GM18861 (cell line): ENCODE results near the gene DMRTA2.

Experiments used
- ATAC-seq: cut with Tn5 transposase; IDR thresholded peaks from one replicate; pipeline ENCODE4 v1.9.1; 2021; ENCODE audit not compliant: unreplicated experiment

The DMRTA2 gene

DNA sequence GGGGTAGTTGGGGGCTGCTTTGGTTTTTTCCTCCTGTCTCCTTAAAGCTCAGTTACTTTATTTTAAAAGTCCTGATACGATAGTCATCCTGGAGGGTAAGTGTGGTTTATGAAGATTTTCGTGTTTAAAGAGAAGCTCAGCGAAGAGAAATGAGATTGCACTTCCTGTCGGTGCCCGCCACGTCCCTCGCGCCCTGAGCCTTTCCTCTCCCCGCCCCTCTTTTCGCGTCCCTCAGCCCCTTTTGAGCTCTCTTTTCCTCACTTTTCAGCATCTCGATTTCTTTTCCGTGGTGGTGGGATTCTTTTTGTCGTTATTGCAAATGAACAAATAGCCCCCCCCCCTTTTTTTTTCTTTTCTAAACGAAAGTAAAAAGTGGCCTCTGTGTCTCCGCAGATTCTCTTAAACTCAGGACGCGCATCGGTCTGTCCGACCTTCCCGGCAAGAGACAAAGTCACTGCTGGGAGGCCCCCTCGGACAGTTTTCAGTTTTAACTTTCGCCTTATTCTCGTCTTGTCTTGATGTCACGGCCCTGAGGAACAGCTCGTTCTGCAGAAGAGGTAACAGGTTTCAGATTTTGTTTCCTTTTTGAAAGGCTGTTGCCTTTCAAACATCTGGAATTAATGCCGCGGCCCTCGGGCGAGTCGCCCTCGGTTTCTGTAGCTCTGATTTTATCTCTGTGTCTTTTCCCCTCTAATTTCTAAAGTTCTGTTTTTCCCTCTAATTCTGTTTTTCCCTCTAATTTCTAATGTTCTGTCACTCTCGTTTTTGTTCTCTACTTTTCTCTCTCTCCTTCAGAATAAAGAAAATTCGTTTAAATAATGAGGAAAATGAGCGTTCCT, 1.0 kb upstream of the DMRTA2 start:
- ATAC-seq = no peak

DNA sequence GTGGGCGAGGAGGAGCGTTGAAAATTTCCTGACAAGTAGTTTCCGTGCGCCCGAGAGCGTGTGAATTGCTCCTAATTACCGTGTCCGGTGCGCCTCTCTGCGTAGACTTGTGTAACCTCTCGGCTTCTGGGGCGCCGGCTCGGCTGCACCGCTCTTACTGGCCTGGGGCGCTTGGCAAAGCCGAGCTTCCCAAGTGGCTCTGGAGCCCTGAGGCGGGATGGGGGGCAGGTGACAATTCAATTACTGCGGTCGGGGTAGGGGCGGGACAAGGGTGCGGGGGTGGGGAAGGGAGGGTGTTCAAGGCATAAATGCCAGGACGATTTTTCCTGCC, 392 bp upstream of the DMRTA2 start:
- no peak for ATAC-seq

DNA sequence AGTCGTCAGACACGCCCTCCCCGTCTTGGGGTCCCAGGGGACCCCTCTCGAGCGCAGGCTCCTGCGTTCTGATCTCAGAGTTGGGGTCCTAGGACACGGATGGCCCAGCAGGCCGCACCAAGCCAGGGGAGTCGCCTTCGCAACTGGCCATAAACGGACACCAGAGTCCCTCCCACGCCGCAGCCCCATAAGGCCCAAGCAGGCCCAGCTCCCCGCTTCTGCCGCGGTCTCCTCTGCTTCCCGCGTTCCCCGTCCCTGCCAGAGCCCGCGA, 633 bp downstream of the DMRTA2 start:
- ATAC-seq = no peak

DNA sequence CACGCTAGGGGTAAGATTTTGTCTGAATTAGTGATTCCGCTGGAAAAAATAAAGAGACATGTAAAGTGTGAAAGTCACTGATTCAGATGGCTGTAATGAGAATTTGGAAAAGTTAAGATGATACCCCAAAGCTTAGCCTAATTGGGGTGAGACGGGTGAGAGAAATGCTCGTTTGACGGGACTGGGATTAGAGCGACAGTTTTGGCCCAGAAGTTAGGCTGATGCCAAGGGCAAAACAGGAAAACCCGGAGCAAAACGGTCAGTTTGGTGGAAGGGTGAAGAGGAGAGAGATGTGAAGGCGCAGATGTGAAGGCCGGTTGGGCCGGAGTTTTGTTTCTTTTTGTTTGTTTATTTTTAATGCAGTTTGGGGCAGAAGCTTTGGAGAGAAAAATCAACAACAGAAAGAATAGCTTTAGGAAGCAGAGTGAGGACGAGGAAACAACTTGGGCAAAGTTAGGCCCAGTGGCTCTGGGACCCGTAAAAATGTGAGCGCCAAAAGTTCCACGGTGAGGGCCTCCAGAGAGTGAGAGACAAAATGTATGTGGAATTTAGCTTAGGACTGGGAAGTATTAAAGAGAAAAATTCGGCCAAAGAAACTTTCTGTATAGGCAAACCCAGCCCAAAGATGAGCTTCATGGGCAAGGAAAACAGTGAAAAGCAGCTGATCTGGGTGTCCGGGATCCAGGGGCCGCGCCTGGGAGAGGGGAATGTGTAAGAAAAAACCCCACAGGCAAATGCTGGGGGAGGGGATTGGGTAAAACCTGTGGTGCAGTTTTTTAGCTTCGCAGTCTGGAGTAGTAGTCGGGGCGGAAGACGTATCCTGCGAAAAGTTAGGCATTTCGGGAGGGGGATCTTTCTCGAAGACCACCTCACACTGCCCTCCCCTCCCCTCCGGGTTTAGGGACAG, 1.2 kb downstream of the DMRTA2 start:
- no peak for ATAC-seq

DNA sequence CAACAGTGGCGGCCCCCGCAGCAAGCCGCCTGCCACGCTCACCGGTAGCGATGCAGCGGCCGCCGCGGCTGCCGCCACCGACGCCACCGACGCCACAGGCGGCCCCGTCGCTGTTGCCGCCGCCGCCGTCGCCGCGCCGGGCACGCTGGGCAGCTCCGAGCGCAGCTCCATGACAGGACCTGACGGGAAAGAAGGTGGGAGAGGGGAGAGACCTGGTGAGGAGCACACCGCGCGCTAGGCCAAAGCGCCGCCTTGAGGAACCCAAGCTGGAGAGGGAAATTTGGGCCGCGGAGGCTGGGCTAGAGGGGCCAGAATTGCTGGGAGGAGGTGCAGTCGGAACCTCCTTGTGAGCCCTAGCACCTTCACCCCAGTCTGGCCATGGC, 1.9 kb downstream of the DMRTA2 start:
- no peak for ATAC-seq

DNA sequence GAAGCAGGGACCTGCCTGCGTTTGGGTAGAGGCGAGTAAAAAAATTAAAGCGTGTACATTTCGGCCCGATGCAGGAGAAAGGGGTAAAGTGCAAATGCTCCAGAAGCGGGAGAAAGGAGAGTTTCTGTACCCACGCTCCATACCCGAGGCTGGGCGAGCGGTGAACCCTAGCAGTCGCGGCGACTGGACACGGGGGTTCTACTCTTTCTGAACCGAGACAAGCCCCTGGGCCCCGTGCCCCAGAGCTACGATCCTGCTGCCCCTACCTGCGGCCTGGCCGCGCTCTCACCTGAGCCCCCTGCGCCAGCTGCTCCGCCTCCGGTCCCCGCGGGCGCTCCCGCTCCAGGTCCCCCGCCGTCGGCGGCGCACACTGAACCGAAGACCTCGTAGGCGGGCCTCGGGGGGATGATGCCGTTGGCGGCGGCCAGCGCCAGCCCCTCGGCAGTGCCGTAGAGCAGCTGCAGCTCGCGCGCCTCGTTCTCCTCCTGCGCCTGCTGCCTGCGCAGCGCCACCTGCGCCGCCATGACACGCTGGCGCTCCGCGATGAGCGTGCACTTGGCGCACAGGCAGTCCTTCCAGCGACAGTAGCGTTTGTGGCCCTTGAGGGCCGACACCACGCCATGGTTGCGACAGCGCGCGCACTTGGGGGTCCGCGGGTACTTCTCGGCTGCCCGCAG, 2.4 kb downstream of the DMRTA2 start:
- no peak for ATAC-seq

DNA sequence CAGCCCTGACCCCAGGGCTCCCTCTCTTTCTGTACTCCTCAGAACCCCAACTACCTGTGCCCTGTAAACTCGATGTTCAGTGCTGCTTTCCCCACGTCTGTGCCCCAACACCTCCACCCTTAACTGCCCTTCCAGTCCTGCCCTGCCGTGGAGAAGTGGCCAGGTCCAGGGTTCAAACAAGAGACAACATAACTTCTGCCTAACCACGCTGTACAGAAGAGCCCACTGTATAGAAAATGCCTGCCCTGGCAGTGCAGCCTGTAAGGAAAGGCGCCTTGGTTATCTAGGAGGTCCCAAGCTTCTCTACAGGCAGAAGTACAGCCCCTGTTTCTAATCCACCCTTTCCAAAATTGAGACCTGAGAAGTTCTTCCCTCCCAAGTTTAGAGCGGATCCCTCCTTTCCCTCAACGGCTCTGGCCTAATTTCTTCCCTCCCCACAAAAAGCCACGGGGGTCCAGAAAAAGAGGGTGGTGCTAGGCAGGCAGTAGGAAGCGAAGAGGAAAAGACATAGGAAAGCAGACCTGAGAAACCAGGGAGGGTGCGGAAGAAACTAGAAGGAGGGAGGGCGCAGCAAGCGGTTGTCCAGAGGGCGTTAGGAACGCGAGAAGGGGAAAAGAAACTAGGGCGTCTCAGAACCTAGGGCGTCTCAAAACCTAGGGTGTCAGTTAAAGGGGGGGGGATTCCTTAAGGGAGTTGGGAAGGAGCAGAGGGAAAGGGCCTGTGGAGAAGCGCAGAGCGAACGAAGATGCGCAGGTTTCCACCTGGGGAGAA, 3.2 kb downstream of the DMRTA2 start:
- ATAC-seq = no peak

DNA sequence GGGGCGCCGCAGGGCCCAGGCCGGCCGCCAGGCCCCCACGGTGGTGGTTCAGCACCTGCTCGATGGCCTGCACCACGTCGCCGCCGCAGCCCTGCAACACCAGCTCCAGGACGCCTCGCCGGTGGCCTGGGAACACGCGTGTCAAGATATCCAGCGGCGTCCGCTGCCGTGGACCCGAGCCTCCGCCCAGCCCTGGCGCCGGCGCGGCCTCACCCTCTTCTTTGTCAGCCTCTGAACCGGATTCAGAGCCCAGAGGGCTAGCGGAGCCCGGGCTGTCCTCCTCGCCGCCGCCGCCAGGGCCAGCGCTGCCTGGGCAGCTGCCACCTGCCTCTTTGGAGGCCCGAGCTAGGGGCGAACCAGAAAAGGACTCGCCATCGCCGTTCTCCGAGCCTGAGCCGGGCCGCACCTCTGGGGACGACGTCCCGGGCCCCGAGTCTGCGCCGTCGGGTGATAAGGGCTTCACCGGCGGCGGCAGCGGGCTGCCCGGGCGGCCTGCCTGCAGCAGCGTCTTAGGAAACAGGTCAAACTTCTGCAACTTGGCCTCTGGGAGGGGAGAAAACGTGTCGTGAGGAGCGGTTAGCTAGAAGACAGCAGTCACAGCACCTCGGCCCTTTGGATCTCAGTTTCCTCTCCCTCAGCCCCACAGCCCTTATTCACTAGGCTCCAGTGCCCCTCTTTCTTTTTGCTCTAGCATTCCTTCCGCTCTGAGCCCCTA, 3.9 kb downstream of the DMRTA2 start:
- no peak for ATAC-seq

DNA sequence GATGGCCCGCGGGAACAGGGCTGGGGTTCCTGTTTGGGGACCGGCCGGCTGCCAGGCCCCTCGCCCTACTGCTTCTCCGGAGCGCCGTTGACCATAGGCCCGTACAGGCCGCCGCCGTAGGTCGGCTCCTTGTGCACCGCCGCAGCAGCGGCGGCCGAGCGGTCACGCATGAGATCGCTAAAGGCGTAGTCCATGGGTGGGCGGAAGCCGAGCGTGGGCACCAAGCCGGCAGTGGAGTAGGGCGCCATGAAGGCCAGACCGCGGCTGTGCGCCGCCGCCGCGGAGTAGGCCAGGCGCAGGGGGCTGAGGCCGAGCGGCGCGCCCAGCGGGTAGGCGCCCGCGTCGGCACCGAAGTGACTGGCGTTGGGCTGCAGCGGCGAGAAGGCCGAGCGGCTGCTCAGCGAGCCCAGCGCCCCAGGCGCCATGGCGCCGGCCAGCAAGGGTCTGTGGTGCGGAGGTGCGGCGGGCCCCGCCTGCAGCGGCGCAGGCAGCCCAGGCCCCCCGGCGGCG, 4.6 kb downstream of the DMRTA2 start:
- ATAC-seq = no peak

DNA sequence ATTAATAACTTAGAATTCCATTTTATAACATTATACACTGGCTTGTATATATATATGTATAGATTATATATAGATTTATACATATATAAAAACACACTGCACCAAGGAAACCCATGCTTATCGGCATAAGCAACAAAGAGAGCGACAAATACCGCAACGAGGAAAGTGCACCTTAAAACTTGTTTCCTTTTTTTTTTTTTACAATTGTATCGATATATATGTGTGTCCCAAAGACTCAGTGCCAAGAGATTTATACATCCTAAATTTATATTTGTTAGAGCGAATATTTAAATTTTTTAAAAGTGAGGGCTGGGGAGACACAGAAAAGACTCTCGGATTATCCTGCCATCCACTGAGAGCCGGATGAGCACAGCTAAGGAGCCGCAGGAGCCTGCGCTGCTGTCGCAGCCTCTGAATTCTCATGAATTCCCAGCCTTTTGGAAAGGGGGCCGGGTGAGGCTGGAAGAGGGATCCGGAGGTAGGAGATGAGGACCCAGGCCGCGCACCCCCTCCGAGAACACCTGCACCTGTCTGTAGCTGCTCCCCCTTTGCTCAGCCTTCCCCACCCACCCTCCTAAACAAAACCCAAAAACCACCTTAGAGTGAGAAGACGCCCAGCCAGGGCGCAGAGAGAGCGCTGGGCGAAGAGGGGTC, 5.2 kb downstream of the DMRTA2 start:
- no peak for ATAC-seq

DNA sequence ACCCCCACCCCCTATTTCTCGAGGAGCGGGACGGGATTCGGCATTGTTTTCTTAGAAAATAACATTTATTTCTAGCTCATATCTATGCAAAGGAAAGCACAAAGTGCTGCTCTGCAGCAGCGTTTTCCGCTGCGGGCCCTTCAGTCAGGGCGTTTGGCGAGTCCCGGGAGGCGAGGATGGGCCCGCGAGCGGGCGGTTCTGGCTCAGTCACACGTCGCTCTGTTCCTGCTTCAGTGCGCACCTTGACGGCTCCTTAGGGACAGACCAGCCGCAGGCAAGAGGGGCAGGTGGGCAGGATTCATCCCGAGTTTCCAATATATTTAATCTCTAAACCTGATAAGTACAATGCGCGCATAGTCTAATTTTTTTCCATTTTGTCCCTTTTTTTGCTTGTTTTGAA, 5.7 kb downstream of the DMRTA2 start:
- ATAC-seq = no peak

DNA sequence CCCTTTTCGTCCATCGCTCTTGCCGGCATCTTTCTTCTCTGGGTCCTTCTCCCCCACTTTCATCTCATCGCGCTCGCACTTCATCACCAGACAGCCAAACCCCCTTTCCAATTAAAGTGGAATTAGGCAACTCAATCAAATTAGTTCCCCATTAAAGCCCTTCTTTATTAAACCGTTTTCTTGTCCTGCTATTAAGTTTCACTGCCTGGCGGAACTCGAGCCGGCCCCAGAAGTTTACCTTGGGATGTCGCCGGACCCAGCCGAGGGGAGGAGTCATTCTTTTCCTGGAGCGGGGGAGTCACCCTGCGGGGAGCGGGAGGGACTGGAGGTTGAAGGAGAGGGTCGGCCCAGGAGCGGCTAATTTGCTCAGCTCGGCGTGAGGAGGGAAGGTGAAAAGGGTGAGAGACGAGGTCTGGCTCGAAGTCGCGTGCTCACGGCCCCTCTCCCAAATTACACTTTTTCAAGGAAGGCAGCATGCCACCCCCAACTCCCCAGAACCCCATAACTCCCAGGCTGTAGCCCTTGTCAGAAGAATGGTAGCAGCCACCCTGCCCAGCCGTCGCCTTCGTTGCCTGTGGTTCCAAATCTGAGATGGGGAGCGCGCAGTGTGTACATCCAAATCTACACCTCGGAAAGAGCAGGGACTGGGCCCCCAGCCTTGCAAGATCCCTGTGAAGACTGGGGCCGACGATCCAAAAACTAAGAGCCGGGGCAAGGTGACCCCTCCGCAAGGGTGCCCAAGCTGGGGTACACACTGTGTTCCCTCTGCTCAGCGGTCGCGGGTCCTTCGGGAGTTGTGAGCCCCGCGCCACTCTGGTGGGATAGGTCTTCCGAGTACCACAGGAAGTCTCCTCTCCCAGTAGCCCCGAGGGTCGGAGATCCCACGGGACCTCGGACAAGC, 6.4 kb downstream of the DMRTA2 start:
- ATAC-seq = no peak

DNA sequence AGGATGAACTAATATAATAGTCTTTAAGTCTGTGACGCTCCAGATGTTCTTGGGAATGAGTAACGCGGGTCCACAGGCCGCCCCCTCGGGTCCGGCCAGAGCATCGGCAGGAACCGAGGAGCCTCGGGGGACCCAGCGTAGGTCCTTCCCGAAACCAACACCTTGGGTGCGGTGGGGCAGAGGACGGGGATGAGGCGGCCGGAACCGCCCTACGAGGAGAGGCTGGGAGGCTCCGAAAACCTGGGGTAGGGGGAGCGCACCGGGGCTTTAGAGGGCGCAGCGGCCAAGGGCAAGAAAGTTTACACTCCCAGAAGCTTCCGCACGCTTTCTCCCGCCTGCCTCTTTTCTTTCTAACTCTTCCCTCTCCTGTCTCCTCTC, 7.1 kb downstream of the DMRTA2 start:
- ATAC-seq = no peak

DNA sequence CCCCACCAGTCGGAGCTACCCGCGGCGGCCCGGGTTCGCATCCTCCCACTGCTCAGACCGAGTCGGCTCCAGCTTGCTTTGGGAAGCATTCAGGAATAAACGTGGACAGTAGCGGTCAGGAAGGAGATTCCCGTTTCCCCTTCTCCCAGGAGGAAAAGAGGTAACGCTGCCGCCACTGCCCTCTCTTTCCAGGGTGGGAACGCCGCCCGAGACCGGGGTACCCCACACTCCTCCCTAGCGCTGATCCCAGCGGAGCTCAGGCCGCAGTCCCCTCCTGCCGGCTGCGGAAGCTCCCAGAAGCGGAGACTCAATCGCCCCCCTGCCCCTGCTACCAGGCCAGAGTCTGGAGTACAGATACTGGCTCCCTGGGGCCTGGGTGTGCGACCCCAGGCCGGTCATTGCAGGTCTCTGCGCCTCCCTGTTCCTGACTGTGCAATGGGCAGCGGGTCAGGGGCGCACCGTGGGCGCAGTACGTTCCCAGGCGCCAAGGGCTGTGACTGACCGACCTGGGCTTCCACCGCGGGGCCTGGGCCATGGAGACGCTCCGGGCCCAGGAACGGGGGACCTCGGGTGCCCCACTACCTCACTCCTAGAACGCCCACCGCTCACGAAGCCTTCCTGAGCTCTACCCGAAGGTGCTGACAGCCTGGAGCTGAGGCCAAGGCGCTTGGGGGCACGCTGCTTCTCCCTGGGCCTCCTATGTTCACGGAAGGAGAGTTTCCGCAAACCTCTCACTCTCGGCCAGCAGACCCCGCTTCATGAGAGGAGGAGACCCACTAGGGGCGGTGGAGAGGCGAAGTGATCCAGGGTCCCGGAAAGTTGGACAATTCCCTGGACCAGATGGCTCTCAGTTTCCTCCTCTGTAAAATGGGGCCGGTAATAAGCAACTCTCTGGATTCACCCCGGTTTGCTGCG, 7.8 kb downstream of the DMRTA2 start:
- ATAC-seq = no peak

DNA sequence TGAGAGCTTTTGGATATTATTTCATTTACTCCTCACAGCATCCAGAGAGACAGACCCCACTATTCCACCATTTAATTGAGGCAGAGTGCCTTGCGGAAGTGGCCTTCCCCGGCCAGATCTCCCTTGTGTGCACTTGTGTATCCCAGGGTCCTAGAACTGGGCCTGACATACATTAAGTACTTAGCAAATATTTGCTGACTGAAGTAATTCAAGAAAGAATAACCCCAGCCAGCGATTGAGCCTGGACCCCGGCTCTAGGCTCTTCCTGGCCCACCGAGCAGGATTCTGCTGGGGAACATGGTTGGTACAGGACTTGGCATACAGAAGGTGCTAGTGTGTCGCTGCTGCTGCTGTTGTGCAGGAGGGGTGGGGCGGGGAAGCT, 8.4 kb downstream of the DMRTA2 start:
- ATAC-seq = no peak

DNA sequence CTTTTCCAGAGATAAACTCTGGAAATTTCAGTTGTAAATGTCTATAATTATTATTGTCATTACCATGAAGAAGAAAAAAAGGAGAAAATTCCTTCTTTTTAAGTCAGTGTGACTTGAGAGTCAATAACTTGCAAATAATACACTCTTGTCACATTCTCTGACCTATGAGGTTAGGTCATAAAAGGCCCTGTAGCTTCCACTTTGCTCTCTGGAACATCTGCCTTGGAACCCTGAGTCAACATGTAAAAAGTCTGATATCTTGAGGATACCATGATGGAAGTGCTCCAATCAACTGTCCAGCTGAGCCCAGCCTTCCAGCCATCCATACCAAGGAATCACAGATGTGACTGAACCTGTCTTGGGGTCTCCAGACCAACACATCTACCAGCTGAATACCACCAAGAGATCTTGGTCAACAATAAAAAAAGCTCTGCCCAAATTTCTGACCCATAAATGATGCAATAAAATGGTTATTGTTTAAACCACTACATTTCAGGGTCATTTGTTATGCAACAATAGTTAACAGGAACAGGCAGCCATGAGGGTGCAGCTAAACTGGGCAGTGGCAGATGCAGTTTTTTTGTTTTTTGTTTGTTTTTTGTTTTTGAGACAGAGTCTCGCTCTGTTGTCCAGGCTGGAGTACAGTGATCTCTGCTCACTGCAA, 10.3 kb downstream of the DMRTA2 start:
- ATAC-seq = no peak

DNA sequence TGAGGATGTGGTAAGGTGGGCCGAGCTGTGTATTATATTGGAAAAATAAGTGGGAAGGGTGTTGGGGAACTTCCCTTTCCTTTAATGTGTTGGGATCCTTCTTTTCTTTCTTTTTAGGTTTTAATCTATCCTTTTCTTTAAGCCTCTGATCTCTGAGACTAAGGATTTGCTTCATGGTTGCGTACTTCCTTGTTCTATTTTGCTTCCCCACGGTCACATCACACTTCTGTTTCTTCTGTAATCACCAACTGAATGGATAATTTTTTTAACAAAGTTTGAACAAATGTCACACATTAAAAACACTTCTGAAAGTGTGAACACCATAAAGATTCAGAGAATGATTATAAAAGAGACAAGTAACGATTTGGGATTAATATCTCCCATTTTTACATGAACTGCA, 17.4 kb downstream of the DMRTA2 start:
- ATAC-seq = no peak
